ENCODE data around the gene IFNLR1. TPM values are rescaled to one million over a fixed set of nuclear protein-coding genes. Genes with fewer than 3 reads are reported as not detected.

Gene IFNLR1
- total and polyA plus RNA-seq, 2 of the 8 experiments (the other 6 are each of a cell fraction or from before 2014, with no cell fraction given), result 6.8 to 10.1 TPM

GRCh38 chr1:24195136-24195535 lies 8.0 kb upstream of the IFNLR1 start:
- POLR2A ChIA-PET (ENCODE audit: partially characterized antibody), result interaction anchor here (1.5 kb wide), 1 partner anchor 91 kb away, joined by 3 read pairs; no protein-coding TSS in a partner anchor
- TF ChIP-seq KDM1A (IDR thresholded peaks at IDR 0.05; ENCODE audit: borderline replicate concordance, low read length) (no peak), JUN (IDR thresholded peaks at IDR 0.05; ENCODE audit: low read depth, low read length) (no peak), TEAD4 (IDR thresholded peaks at IDR 0.05; ENCODE audit: low read depth, low read length) (no peak)

More at GRCh38 chr1:24195136-24195535, 8.0 kb upstream of the IFNLR1 start:
- H2BK20ac ChIP-seq (ENCODE audit: low read length), result no peak overlapping the region
- WGBS, 2 experiments (ENCODE audit: extremely low coverage in 1 of 2, insufficient coverage in 1 of 2, insufficient read length in 1 of 2, insufficient replicate concordance in 2 of 2, low coverage in 1 of 2, low lambda C conversion rate in 2 of 2, missing lambda C conversion rate in 1 of 2), result 81% methylated on average over 2 of the region's 2 CpGs; no CpG with 5 or more reads in 1 of the 2 experiments
- no peak overlapping the region for H2BK5ac ChIP-seq (ENCODE audit: low read depth, low read length)
- H3K79me2 ChIP-seq (ENCODE audit: control insufficient read depth in 1 of 2, insufficient read depth in 2 of 2, low read length in 2 of 2), result no peaks in the 10 kb centered on the region
- H4K20me1 ChIP-seq (replicated peaks in 1 of 2; ENCODE audit: control insufficient read depth in 1 of 2, insufficient read depth in 2 of 2, low read length in 2 of 2), result no peaks in the 10 kb centered on the region
- H3K36me3 ChIP-seq (ENCODE audit: control insufficient read depth in 2 of 4, insufficient read depth in 4 of 4, low read length in 3 of 4), result no peaks in the 10 kb centered on the region
- no peak overlapping the region for H3K9ac ChIP-seq (replicated peaks in 1 of 4; ENCODE audit: extremely low read depth in 1 of 4, low read depth in 3 of 4, low read length in 3 of 4)
- H3K4me2 ChIP-seq (ENCODE audit: insufficient read depth in 1 of 2, low read depth in 2 of 2, low read length in 2 of 2), result no peak overlapping the region
- CTCF ChIA-PET (ENCODE audit: partially characterized antibody), result interaction anchor here (0.9 to 19.0 kb wide), 6 partner anchors 8 to 199 kb away, joined by 3 to 465 read pairs (median 4); no protein-coding TSS in a partner anchor
- H3K23me2 ChIP-seq (ENCODE audit: low read depth, low read length), result no peaks in the 10 kb centered on the region
- no peak overlapping the region for H3K18ac ChIP-seq (ENCODE audit: extremely low read depth, low read length)
- H2BK120ac ChIP-seq (replicated peaks; ENCODE audit: low read depth, low read length), result no peak overlapping the region
- no peak overlapping the region for H3K23ac ChIP-seq (ENCODE audit: insufficient read length)
- no peak for DNase-seq (ENCODE audit: low read depth in 1 of 2, low spot score in 2 of 2)
- no peak overlapping the region for H3K56ac ChIP-seq (replicated peaks; ENCODE audit: insufficient read length, low read depth, low read length)
- no peak for FAIRE-seq
- no peak overlapping the region for H4K8ac ChIP-seq (ENCODE audit: extremely low read depth, insufficient read depth, low read length)
- no peak overlapping the region for H4K91ac ChIP-seq (replicated peaks; ENCODE audit: insufficient read length, low read length)
- H3K27me3 ChIP-seq (replicated peaks in 1 of 4; ENCODE audit: control insufficient read depth in 3 of 4, extremely low read depth in 1 of 4, insufficient read depth in 3 of 4, low read length in 3 of 4), result no peaks in the 10 kb centered on the region; a peak in 1 of 7 replicates
- H2BK15ac ChIP-seq (ENCODE audit: low read length), result no peak overlapping the region
- H3K4me3 ChIP-seq (ENCODE audit: extremely low read depth in 1 of 4, insufficient read depth in 2 of 4, low read depth in 3 of 4, low read length in 4 of 4), result no peak overlapping the region
- H2BK12ac ChIP-seq (ENCODE audit: low read depth, low read length), result no peak overlapping the region
- no peak overlapping the region for H2AFZ ChIP-seq (ENCODE audit: low read length)
- H3K9me3 ChIP-seq (ENCODE audit: insufficient read depth in 2 of 2, low read depth in 1 of 2, low read length in 1 of 2), result no peaks in the 10 kb centered on the region
- H3K27ac ChIP-seq (ENCODE audit: low read depth, low read length), result no peak overlapping the region
- no peak overlapping the region for H3K4ac ChIP-seq (replicated peaks; ENCODE audit: insufficient read length, low read depth, low read length)
- no peaks in the 10 kb centered on the region for H3K79me1 ChIP-seq (ENCODE audit: low read depth, low read length)
- H3K14ac ChIP-seq (ENCODE audit: insufficient read length), result no peak overlapping the region
- no peak overlapping the region for H4K5ac ChIP-seq (ENCODE audit: insufficient read length, low read depth, low read length)
- H3K4me1 ChIP-seq (replicated peaks in 1 of 4; ENCODE audit: control insufficient read depth in 3 of 4, insufficient read depth in 4 of 4, low read length in 3 of 4), result no peaks in the 10 kb centered on the region
- H2AK5ac ChIP-seq (ENCODE audit: low read depth, low read length), result no peak overlapping the region

Data from H1 (cell line).